Epidermal melanocyte (primary cell): ENCODE measurements around the gene IGF2R.

Experiments used
- DNase-seq: peaks from one replicate; pipeline ENCODE4 v3.0.0; 2011; ENCODE audit warnings: low spot score; ENCODE audit not compliant: insufficient read length

Gene IGF2R

GRCh38 chr6:160042788-160043301 is 74.0 kb downstream of the IGF2R start:
- no peak for DNase-seq

GRCh38 chr6:160043784-160044183 is 74.9 kb downstream of the IGF2R start:
- no peak for DNase-seq

- no peak for DNase-seq
Observed at GRCh38 chr6:160044687-160045086, 75.8 kb downstream of the IGF2R start.

GRCh38 chr6:160048471-160048870 is 79.6 kb downstream of the IGF2R start:
- no peak for DNase-seq

GRCh38 chr6:160049346-160049745 is 80.5 kb downstream of the IGF2R start:
- no peak for DNase-seq

- no peak for DNase-seq
Observed at GRCh38 chr6:160050022-160050421, 81.1 kb downstream of the IGF2R start.

GRCh38 chr6:160051390-160051789 is 82.5 kb downstream of the IGF2R start:
- DNase-seq = no peak

GRCh38 chr6:160054271-160054670 is 85.4 kb downstream of the IGF2R start:
- DNase-seq = no peak

GRCh38 chr6:160054913-160055312 is 86.0 kb downstream of the IGF2R start:
- no peak for DNase-seq

GRCh38 chr6:160055378-160055777 is 86.5 kb downstream of the IGF2R start:
- no peak for DNase-seq

- DNase-seq = no peak
Observed at GRCh38 chr6:160055813-160056212, 86.9 kb downstream of the IGF2R start.

GRCh38 chr6:160057080-160057479 is 88.2 kb downstream of the IGF2R start:
- DNase-seq = no peak

GRCh38 chr6:160058603-160059215 is 89.8 kb downstream of the IGF2R start:
- no peak for DNase-seq

GRCh38 chr6:160060221-160060620 is 91.3 kb downstream of the IGF2R start:
- no peak for DNase-seq

GRCh38 chr6:160060920-160061447 is 92.1 kb downstream of the IGF2R start:
- DNase-seq = no peak

- no peak for DNase-seq
Observed at GRCh38 chr6:160063771-160064413, 95.0 kb downstream of the IGF2R start.

- no peak for DNase-seq
Observed at GRCh38 chr6:160065200-160065599, 96.3 kb downstream of the IGF2R start.

GRCh38 chr6:160067564-160067963 is 98.7 kb downstream of the IGF2R start:
- no peak for DNase-seq

GRCh38 chr6:160068346-160068745 is 99.5 kb downstream of the IGF2R start:
- no peak for DNase-seq

- DNase-seq = no peak
Observed at GRCh38 chr6:160069050-160069454, 100.2 kb downstream of the IGF2R start.

GRCh38 chr6:160069459-160069858 is 100.6 kb downstream of the IGF2R start:
- DNase-seq = no peak

- no peak for DNase-seq
Observed at GRCh38 chr6:160070427-160070826, 101.5 kb downstream of the IGF2R start.

- no peak for DNase-seq
Observed at GRCh38 chr6:160070831-160071230, 101.9 kb downstream of the IGF2R start.
